GM12878 (cell line): ENCODE results near the gene TC2N. TPM values are rescaled to one million over a fixed set of nuclear protein-coding genes. Genes with fewer than 3 reads are reported as not detected.

ENCODE experiments used
- ATAC-seq: fragments of 200-7000 bp; cut with Tn5 transposase; 3 replicates; pipeline ENCODE4 v1.9.1; 2020; ENCODE audit warnings: mild to moderate bottlenecking, moderate library complexity
- BruUV-seq: library from RNA; stranded (reverse); fragments of 400-500 nt; replicated peaks from 2 replicates; lab custom pipeline; 2021; lab: Mats Ljungman, UMichigan
- CTCF ChIA-PET: fragments of 300-600 bp; sonication (Branson Sonifier 250); formaldehyde crosslinking; extraction: SDS; loops from one replicate; lab custom pipeline; 2021; ENCODE audit warnings: inconsistent platforms; lab: Yijun Ruan, JAX
- POLR2A ChIA-PET: fragments of 350-600 bp; formaldehyde crosslinking; extraction: SDS; loops from one replicate; lab custom pipeline; 2021; ENCODE audit warnings: inconsistent platforms; lab: Charles Lee
- RAD21 ChIA-PET: fragments of 300-600 bp; sonication (Branson Sonifier 250); formaldehyde crosslinking; loops from one replicate; lab custom pipeline; 2023; ENCODE audit warnings: antibody characterized with exemption; ENCODE audit not compliant: unreplicated experiment; lab: Charles Lee
- SMC1A ChIA-PET: fragments of 300-600 bp; sonication (Branson Sonifier 250); formaldehyde crosslinking; loops from one replicate; lab custom pipeline; 2023; ENCODE audit not compliant: unreplicated experiment, uncharacterized antibody; lab: Charles Lee
- DNase-seq: peaks from one replicate; pipeline ENCODE4 v3.0.0-alpha.2; 2011; ENCODE audit warnings: low read depth, low spot score
- FAIRE-seq: peaks from 3 replicates; lab custom pipeline; 2011; peaks lifted over from hg19 to GRCh38; lab: Jason Lieb, UNC
- H2AFZ ChIP-seq: 2 replicates; pipeline ENCODE4 v1.6.0; 2011; ENCODE audit warnings: low read depth, low read length, control low read depth; ENCODE audit not compliant: control insufficient read depth
- H3K27ac ChIP-seq: 2 replicates; pipeline ENCODE4 v1.5.1; 2011; ENCODE audit warnings: control low read depth; ENCODE audit not compliant: control insufficient read depth, insufficient read depth
- H3K27me3 ChIP-seq, 2 experiments: replicated peaks in 1 of 2; 2 replicates each; pipeline versions ENCODE4 v1.6.0 to v1.6.1; 2011; ENCODE audit warnings: low read length in 1 of 2; ENCODE audit not compliant: control insufficient read depth in 2 of 2, insufficient read depth in 2 of 2
- H3K36me3 ChIP-seq, 2 experiments: 2 replicates each; pipeline ENCODE4 v1.5.1; 2011; ENCODE audit warnings: low read length in 1 of 2; ENCODE audit not compliant: control insufficient read depth in 2 of 2, insufficient read depth in 2 of 2
- H3K4me1 ChIP-seq: 2 replicates; pipeline ENCODE4 v1.6.1; 2011; ENCODE audit warnings: mild to moderate bottlenecking, low read length, moderate library complexity, mixed read lengths; ENCODE audit not compliant: control insufficient read depth, insufficient read depth
- H3K4me2 ChIP-seq: 2 replicates; pipeline ENCODE4 v1.6.0; 2011; ENCODE audit warnings: control low read depth; ENCODE audit not compliant: control insufficient read depth, insufficient read depth
- H3K4me3 ChIP-seq: fragments of 200-600 bp; sonication (generic); 2 replicates; pipeline ENCODE4 v1.5.1; 2016
- H3K79me2 ChIP-seq: 2 replicates; pipeline ENCODE4 v1.6.0; 2011; ENCODE audit warnings: low read length; ENCODE audit not compliant: control insufficient read depth, insufficient read depth
- H3K9ac ChIP-seq: 2 replicates; pipeline ENCODE4 v1.8.0; 2011; ENCODE audit warnings: low read length, control low read depth, mixed read lengths; ENCODE audit not compliant: control insufficient read depth, insufficient read depth
- H3K9me3 ChIP-seq: replicated peaks from 3 replicates; pipeline ENCODE4 v1.5.1; 2011; ENCODE audit warnings: mild to moderate bottlenecking, low read length; ENCODE audit not compliant: control insufficient read depth, insufficient read depth
- H4K20me1 ChIP-seq: 2 replicates; pipeline ENCODE4 v1.6.0; 2011; ENCODE audit not compliant: control insufficient read depth, insufficient read depth
- ASH2L ChIP-seq: fragments of 300-600, 200-600 bp; sonication (generic); IDR thresholded peaks from 2 replicates; pipeline ENCODE4 v1.6.1; 2017; ENCODE audit warnings: low read depth, mild to moderate bottlenecking, borderline replicate concordance
- CHD1 ChIP-seq: IDR thresholded peaks from 2 replicates; pipeline ENCODE4 v1.6.1; 2012; ENCODE audit warnings: low read depth, low read length, improper control_type of control experiment
- EGR1 ChIP-seq, 2 experiments: IDR thresholded peaks; 1 replicate in 1 of 2; 2 replicates in 1 of 2; pipeline ENCODE4 v1.6.1; 2011 to 2012; ENCODE audit warnings: low read depth in 2 of 2, low read length in 2 of 2, borderline replicate concordance in 1 of 2, mild to moderate bottlenecking in 1 of 2, moderate library complexity in 1 of 2
- FOXM1 ChIP-seq: IDR thresholded peaks from 2 replicates; pipeline ENCODE4 v1.6.1; 2012; ENCODE audit warnings: low read depth, mild to moderate bottlenecking, inconsistent platforms, low read length, moderate library complexity
- MTA3 ChIP-seq: IDR thresholded peaks from 2 replicates; pipeline ENCODE4 v1.6.1; 2012; ENCODE audit warnings: low read length, inconsistent platforms, borderline replicate concordance
- PAX5 ChIP-seq: IDR thresholded peaks from 2 replicates; pipeline ENCODE4 v1.6.1; 2011; ENCODE audit warnings: low read depth, low read length, borderline replicate concordance
- WRNIP1 ChIP-seq: IDR thresholded peaks from 2 replicates; pipeline ENCODE4 v1.6.1; 2011; ENCODE audit warnings: low read depth, low read length, improper control_type of control experiment, borderline replicate concordance
- WGBS: methylation state at CpG from one replicate; pipeline ENCODE4 v1.1.6; 2016; ENCODE audit warnings: low lambda C conversion rate; ENCODE audit not compliant: insufficient replicate concordance, insufficient coverage; ENCODE audit errors: missing lambda C conversion rate; 5-methylcytosine and 5-hydroxymethylcytosine counted together
- in situ Hi-C: fragments of 300-500 bp; cut with MboI; formaldehyde crosslinking; loops from 9 replicates; pipeline ENCODE4 v1.14.3; 2018; ENCODE audit warnings: mixed read lengths
- intact Hi-C: fragments of 100-400 bp; cut with micrococcal nuclease; formaldehyde crosslinking; loops from one replicate; pipeline ENCODE4 v1.14.2; 2022; ENCODE audit not compliant: unreplicated experiment
- polyA plus RNA-seq, 11 experiments: library from polyadenylated mRNA; depleted of rRNA in 4 of 11; unstranded in 6 of 11; stranded (reverse) in 5 of 11; fragments of >200 nt; fragmentation: Nextera tagmentation in 4 of 11; fragmentation: Illumina TruSeq in 1 of 11; extraction: Ambion mirVana in 4 of 11; extraction: Trizol in 1 of 11; gene quantifications; 1 replicate in 1 of 11; 2 replicates in 10 of 11; pipeline versions ENCODE4 v1.2.1 to v1.2.3, GENCODE V29; 2011 to 2016; ENCODE audit warnings: inconsistent platforms in 2 of 11, missing spikeins in 2 of 11, low read depth in 1 of 11
- total RNA-seq, 4 experiments: library from RNA; depleted of rRNA in 3 of 4; stranded (reverse); fragments of >200 nt in 3 of 4; fragmentation: Illumina TruSeq in 1 of 4; extraction: Trizol in 1 of 4; gene quantifications; 2 replicates each; pipeline versions ENCODE4 v1.2.1 to v1.2.3, GENCODE V29; 2013 to 2021
- TF ChIP-seq, protein P1 (sequence below): fragments of 450-650 bp; IDR thresholded peaks from 2 replicates; pipeline ENCODE4 v1.6.1; 2017; ENCODE audit warnings: mild to moderate bottlenecking, moderate library complexity

The TC2N gene
- total and polyA plus RNA-seq, 10 of the 15 experiments (the other 5 are each of a cell fraction or from before 2014, with no cell fraction given) = 0.15 to 1.6 (median 0.35) TPM

DNA sequence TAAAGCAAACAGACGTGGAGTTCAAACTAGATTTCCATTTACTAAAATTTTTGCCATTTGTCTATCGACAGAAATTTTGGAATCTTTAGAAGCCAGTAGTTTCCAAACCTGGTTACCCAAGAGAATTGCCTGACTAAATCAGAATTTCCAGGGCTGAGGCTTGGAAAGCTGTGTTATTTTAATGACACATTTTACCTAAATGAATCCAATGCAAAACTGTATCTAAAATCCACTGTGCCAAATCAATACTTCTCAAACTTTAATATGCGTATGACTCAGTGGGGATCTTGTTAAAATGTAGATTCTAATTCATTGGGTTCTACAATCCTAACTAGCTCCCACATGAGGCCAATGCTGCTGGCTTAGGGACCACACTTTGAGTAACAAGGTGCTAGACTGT, 35.0 kb upstream of the TC2N start (continued):
- TF ChIP-seq, protein P1, sequence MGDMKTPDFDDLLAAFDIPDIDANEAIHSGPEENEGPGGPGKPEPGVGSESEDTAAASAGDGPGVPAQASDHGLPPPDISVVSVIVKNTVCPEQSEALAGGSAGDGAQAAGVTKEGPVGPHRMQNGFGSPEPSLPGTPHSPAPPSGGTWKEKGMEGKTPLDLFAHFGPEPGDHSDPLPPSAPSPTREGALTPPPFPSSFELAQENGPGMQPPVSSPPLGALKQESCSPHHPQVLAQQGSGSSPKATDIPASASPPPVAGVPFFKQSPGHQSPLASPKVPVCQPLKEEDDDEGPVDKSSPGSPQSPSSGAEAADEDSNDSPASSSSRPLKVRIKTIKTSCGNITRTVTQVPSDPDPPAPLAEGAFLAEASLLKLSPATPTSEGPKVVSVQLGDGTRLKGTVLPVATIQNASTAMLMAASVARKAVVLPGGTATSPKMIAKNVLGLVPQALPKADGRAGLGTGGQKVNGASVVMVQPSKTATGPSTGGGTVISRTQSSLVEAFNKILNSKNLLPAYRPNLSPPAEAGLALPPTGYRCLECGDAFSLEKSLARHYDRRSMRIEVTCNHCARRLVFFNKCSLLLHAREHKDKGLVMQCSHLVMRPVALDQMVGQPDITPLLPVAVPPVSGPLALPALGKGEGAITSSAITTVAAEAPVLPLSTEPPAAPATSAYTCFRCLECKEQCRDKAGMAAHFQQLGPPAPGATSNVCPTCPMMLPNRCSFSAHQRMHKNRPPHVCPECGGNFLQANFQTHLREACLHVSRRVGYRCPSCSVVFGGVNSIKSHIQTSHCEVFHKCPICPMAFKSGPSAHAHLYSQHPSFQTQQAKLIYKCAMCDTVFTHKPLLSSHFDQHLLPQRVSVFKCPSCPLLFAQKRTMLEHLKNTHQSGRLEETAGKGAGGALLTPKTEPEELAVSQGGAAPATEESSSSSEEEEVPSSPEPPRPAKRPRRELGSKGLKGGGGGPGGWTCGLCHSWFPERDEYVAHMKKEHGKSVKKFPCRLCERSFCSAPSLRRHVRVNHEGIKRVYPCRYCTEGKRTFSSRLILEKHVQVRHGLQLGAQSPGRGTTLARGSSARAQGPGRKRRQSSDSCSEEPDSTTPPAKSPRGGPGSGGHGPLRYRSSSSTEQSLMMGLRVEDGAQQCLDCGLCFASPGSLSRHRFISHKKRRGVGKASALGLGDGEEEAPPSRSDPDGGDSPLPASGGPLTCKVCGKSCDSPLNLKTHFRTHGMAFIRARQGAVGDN = no peak
- TF ChIP-seq, all 136 proteins: peak for 0

DNA sequence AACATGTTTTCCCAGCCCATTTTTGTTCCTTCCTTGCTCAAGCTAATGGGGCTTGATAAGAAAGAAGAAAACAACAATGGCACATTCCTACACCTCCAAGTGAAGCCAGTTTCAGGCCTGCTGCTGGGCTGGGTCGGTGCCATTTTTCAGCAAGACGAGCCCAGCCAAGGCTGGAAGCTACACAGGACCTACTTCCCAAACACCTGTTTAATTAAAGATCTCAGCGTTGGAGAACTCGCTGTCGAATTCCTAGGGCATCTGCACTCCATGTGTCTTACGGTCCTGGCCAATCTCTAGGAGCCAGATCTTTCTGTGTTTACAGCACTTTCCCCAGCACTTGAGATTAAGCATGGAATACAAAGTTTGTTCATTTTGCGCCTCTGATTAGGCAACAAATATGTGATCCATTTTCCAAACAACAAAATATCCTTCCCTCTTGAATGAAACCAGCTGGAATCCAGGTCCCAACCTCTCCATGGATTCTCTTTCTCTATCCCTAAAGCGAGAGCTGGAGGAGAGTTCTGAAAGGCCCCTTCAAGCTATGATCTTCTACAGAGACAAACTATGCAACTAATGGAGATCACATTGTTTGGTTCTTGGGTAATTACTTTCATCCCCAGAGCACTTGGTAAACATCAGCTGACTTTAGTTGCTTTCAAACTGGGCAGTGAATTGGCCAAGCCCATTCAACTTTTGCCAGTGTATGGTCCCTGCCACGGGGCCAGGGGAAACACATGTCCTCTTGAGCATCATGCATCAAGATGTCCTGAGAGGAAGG, 34.3 kb upstream of the TC2N start:
- Histone ChIP-seq H2AFZ (no peak overlapping the region), H4K20me1 (no peaks in the 10 kb centered on the region), H3K9ac (no peak overlapping the region), H3K36me3 (no peaks in the 10 kb centered on the region), H3K27ac (no peak overlapping the region), H3K4me2 (no peak overlapping the region)
- ChIA-PET POLR2A (no interaction called here), CTCF (interaction anchor here (1.0 kb wide), 1 partner anchor 12 kb away, joined by 3 read pairs; no protein-coding TSS in a partner anchor), RAD21 (no interaction called here), SMC1A (interaction anchor here (0.7 kb wide), 1 partner anchor 1461 kb away, joined by 3 read pairs; no protein-coding TSS in a partner anchor)
- WGBS = 62% methylated on average over 9 of the region's 9 CpGs
- no peak for DNase-seq
- TF ChIP-seq MTA3 = no peak
- no peak for TF ChIP-seq WRNIP1
- no peak for TF ChIP-seq CHD1
- no peak for TF ChIP-seq FOXM1
- TF ChIP-seq EGR1 (IDR thresholded peaks at IDR 0.05; ENCODE audit: borderline replicate concordance in 1 of 2, low read depth in 2 of 2, low read length in 2 of 2) = no peak
- TF ChIP-seq PAX5 = no peak
- no peak for TF ChIP-seq ASH2L
- TF ChIP-seq, all 136 proteins: peak for 0
- Histone ChIP-seq H3K4me3 (no peak overlapping the region), H3K27me3 (peaks cover 0 to 1% of the 10 kb centered on the region in 2 experiments; a peak in 3 of 4 replicates), H3K4me1 (no peaks in the 10 kb centered on the region), H3K79me2 (no peaks in the 10 kb centered on the region), H3K9me3 (no peaks in the 10 kb centered on the region)
- FAIRE-seq (no peak), ATAC-seq (no peak)
- no TSS peak for BruUV-seq
- in situ Hi-C loops (no loop called here), intact Hi-C loops (no loop called here)
